Ascending aorta (tissue), 2 donors: ENCODE data around the gene THRB. TPM values are rescaled to one million over a fixed set of nuclear protein-coding genes. Genes with fewer than 3 reads are reported as not detected.

Source experiments
- DNase-seq, 2 donors: peaks; one replicate each; pipeline ENCODE4 v3.0.0-alpha.2; 2019; ENCODE audit warnings: low spot score in 2 of 2
- H3K27ac ChIP-seq, 2 donors: fragments of 200-600 bp; sonication (generic); one replicate each; pipeline ENCODE4 v1.5.1; 2016 to 2017; ENCODE audit warnings: mild to moderate bottlenecking in 1 of 2
- H3K27me3 ChIP-seq: fragments of 200-600 bp; sonication (generic); one replicate; pipeline ENCODE4 v1.5.1; 2017
- H3K36me3 ChIP-seq, 2 donors: fragments of 200-600 bp; sonication (generic); one replicate each; pipeline ENCODE4 v1.5.1; 2016
- H3K4me1 ChIP-seq, 2 donors: fragments of 200-600 bp; sonication (generic); one replicate each; pipeline ENCODE4 v1.5.1; 2016 to 2017; ENCODE audit warnings: mild to moderate bottlenecking in 1 of 2
- H3K4me3 ChIP-seq, 2 donors: fragments of 200-600 bp; sonication (generic); one replicate each; pipeline ENCODE4 v1.5.1; 2016 to 2017; ENCODE audit warnings: mild to moderate bottlenecking in 1 of 2
- H3K9me3 ChIP-seq, 2 donors: fragments of 200-600 bp; sonication (generic); one replicate each; pipeline ENCODE4 v1.5.1; 2016
- intact Hi-C: fragments of 100-400 bp; cut with DNase I; formaldehyde crosslinking; loops from one replicate; pipeline ENCODE4 v1.15.1; 2023
- total RNA-seq: library from RNA; depleted of rRNA; stranded (reverse); fragments of >200 nt; gene quantifications from one replicate; pipeline ENCODE4 v1.1.0, GENCODE V29; 2016
- TF ChIP-seq, protein P1 (sequence below), 3 experiments: fragments of 200-600 bp in 2 of 3; fragments of 450-650 bp in 1 of 3; sonication (generic) in 2 of 3; IDR thresholded peaks; one replicate each; pipeline ENCODE4 v1.5.1; 2016 to 2019; ENCODE audit warnings: antibody characterized with exemption in 3 of 3, mild to moderate bottlenecking in 1 of 3, moderate library complexity in 1 of 3

THRB gene
- total RNA-seq, 1 donor from 2014 or later, result 24.7 TPM

DNA sequence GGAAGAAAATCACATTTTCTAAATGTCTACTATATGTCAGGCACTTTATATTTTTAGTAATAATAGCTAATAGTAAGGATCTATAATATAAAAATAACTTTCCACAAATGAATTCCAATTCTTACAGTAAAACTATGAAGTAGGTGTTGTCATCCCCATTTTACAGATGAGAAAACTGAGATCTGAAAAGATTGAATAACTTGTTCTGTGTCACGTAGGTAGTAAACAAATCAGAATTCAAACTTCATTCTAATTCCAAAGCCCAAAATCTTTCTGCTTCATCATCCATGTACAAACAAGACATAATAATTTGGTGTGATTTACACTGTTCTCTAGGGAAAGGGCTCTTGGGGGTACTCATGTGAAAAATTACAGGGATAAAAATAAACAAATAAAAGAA is 130.3 kb downstream of the THRB start:
- DNase-seq, result no peak
- no peaks in the 10 kb centered on the region for H3K27me3 ChIP-seq
- peak overlapping the region; percentile 33 to 62 for H3K27ac ChIP-seq
- no peak overlapping the region for H3K4me3 ChIP-seq
- no peaks in the 10 kb centered on the region for H3K36me3 ChIP-seq
- H3K9me3 ChIP-seq, result no peaks in the 10 kb centered on the region
- peaks cover 10 to 58% of the 10 kb centered on the region in 2 donors for H3K4me1 ChIP-seq
- TF ChIP-seq, protein P1, sequence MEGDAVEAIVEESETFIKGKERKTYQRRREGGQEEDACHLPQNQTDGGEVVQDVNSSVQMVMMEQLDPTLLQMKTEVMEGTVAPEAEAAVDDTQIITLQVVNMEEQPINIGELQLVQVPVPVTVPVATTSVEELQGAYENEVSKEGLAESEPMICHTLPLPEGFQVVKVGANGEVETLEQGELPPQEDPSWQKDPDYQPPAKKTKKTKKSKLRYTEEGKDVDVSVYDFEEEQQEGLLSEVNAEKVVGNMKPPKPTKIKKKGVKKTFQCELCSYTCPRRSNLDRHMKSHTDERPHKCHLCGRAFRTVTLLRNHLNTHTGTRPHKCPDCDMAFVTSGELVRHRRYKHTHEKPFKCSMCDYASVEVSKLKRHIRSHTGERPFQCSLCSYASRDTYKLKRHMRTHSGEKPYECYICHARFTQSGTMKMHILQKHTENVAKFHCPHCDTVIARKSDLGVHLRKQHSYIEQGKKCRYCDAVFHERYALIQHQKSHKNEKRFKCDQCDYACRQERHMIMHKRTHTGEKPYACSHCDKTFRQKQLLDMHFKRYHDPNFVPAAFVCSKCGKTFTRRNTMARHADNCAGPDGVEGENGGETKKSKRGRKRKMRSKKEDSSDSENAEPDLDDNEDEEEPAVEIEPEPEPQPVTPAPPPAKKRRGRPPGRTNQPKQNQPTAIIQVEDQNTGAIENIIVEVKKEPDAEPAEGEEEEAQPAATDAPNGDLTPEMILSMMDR (IDR thresholded peaks at IDR 0.05), result no peak
- intact Hi-C loops, result loop anchor here (5.0 kb wide), 2 partner anchors 122 to 133 kb away; no protein-coding TSS in a partner anchor

DNA sequence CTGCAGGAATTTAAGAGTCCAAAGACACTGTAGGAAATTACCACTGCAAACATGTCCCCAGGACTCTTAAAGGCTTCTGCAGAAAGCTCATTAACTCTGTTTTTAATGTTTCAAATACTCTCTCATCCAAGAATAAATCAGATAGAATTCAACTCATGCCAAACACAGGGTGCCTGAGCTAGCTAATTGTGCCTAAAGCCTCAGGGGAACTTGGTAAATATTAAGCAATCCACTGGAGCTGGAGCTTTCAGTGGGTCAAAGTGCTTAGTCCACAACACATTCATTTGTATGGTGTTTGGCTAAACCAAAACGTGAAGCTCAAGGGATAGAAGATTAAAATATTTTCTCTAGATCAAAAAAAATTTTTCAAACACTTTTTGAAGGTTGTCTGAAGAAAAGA is 131.4 kb downstream of the THRB start:
- peaks cover 12 to 63% of the 10 kb centered on the region in 2 donors for H3K4me1 ChIP-seq
- no peaks in the 10 kb centered on the region for H3K9me3 ChIP-seq

DNA sequence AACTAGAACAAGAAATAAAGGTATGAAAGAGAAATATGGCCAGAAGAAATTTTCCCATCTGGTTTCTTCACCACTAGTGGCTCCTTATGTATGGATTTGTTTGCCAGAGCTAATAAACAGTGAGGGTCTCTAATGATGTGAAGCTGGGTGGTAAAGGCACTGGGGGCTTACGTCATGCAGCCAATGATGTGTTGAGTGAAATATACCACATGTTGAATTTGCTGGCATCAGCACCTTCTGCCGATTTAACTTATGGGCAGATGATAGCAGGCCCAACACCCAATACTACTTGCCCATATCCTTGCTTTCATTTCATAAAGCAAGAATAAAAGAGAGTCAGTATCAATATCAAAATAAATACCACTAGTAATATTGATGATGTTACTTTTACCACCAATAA is 133.0 kb downstream of the THRB start:
- TF ChIP-seq, protein P1 (IDR thresholded peaks at IDR 0.05), result no peak
- H3K36me3 ChIP-seq, result no peaks in the 10 kb centered on the region
- H3K27ac ChIP-seq, result peak overlapping the region; percentile 33 to 62
- peaks cover 13 to 69% of the 10 kb centered on the region in 2 donors for H3K4me1 ChIP-seq
- no peaks in the 10 kb centered on the region for H3K27me3 ChIP-seq
- DNase-seq, result no peak
- no peak overlapping the region for H3K4me3 ChIP-seq
- intact Hi-C loops, result loop anchor here (5.0 kb wide), 2 partner anchors 119 to 136 kb away; no protein-coding TSS in a partner anchor
- H3K9me3 ChIP-seq, result no peaks in the 10 kb centered on the region

More for the DNA sequence above, 131.4 kb downstream of the THRB start:
- peak overlapping the region; percentile 33 to 62 for H3K27ac ChIP-seq
- no peaks in the 10 kb centered on the region for H3K36me3 ChIP-seq
- DNase-seq, result no peak
- TF ChIP-seq, protein P1 (IDR thresholded peaks at IDR 0.05), result no peak
- no peak overlapping the region for H3K4me3 ChIP-seq
- intact Hi-C loops, result loop anchor here (5.0 kb wide), 2 partner anchors 121 to 134 kb away; no protein-coding TSS in a partner anchor
- no peaks in the 10 kb centered on the region for H3K27me3 ChIP-seq

DNA sequence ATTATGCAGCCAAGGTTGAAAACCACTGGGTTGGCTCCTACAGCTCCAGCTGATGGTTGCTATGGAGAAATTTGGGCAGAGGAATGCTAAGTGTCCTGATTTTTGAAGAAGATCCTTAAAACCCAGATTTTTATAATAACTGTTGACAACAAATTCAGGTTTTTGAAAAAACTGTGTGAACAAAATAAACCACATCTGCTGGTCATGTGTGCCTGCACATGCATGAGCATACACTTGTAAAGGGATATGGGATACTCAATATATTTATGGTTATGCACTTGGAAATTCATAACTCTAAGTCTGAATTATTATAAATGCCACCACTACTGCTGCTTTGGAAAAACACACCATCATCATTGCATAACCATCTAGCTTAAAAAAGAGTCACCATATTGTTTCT is 133.7 kb downstream of the THRB start:
- TF ChIP-seq, protein P1 (IDR thresholded peaks at IDR 0.05), result no peak
- DNase-seq, result no peak
- intact Hi-C loops, result loop anchor here (5.0 kb wide), 2 partner anchors 119 to 136 kb away; no protein-coding TSS in a partner anchor
- H3K9me3 ChIP-seq, result no peaks in the 10 kb centered on the region
- no peak overlapping the region for H3K4me3 ChIP-seq
- H3K27ac ChIP-seq, result peak overlapping the region; percentile 33 to 62
- no peaks in the 10 kb centered on the region for H3K27me3 ChIP-seq
- H3K4me1 ChIP-seq, result peaks cover 14 to 69% of the 10 kb centered on the region in 2 donors
- no peaks in the 10 kb centered on the region for H3K36me3 ChIP-seq

DNA sequence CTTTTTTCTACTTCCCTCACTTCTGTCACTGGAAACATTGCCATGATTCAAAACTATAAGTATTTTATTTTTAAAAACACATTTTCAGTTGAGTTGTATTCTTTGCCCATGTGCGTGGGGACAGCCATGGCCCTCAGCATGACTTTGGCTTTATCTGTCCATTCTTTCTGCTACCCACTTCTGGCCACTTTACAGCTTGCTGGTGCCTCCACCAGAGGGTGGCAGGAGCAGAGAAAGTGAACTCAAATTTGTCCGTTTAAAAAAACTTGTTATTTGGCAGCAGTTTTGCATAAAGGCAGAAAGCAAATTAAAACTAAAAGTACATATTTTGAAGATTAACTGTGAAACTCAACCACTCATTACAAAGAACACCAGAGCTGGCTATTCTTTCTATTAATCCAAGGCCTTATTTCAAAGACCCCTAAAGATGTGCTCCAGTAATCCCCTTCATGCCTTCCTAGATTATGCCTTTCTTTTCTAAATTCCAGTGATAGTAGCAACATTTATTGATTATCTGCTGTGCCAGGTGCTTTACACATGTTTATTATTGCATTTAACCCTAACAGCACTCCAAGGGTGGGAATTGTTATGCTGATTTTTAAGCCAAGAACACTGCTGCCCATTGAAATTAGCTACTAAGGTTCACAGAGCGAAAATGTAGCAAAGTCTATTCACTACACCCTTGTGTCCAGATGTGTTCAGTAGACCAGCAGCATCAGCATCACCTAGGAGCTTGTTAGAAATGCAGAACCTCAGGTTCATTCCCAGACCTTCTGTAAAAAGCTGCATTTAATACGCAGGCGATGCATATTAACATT is 134.8 kb downstream of the THRB start:
- DNase-seq, result no peak
- intact Hi-C loops, result loop anchor here (5.0 kb wide), 2 partner anchors 118 to 137 kb away; no protein-coding TSS in a partner anchor

More for the DNA sequence above, 134.8 kb downstream of the THRB start:
- Histone ChIP-seq H3K4me3 (no peak overlapping the region), H3K27me3 (no peaks in the 10 kb centered on the region), H3K4me1 (peaks cover 10 to 67% of the 10 kb centered on the region in 2 donors), H3K36me3 (no peaks in the 10 kb centered on the region), H3K9me3 (no peaks in the 10 kb centered on the region), H3K27ac (peak overlapping the region; percentile 73 to 78)
- TF ChIP-seq, protein P1 (IDR thresholded peaks at IDR 0.05), result peak in 2 of 3 experiments; percentile 16 to 44
